Neutrophil (primary cell): ENCODE measurements around the gene PPM1D.
"Not testable (repeated sequence)": the region's sequence is repeated elsewhere in the genome, so short reads cannot be mapped to it uniquely, and the experiment has no call there.

Experiments
- H3K27ac ChIP-seq: fragments of 200-600 bp; sonication (generic); 2 replicates; pipeline ENCODE4 v1.5.1; 2016; ENCODE audit warnings: mild to moderate bottlenecking, moderate library complexity
- H3K27me3 ChIP-seq: fragments of 200-600 bp; sonication (generic); 2 replicates; pipeline ENCODE4 v1.6.0; 2016; ENCODE audit warnings: mild to moderate bottlenecking
- H3K36me3 ChIP-seq: fragments of 200-600 bp; sonication (generic); 2 replicates; pipeline ENCODE4 v1.5.1; 2017
- H3K4me1 ChIP-seq, 2 experiments: fragments of 200-600 bp in 1 of 2; sonication (generic) in 1 of 2; 1 replicate in 1 of 2; 2 replicates in 1 of 2; pipeline versions ENCODE4 v1.5.1 to v1.6.1; 2013 to 2016; ENCODE audit warnings: low read depth in 1 of 2, low read length in 1 of 2, mild to moderate bottlenecking in 1 of 2, moderate library complexity in 1 of 2; ENCODE audit not compliant: control insufficient read depth in 1 of 2, insufficient read depth in 1 of 2
- H3K4me3 ChIP-seq, 2 experiments: fragments of 200-600 bp in 1 of 2; sonication (generic) in 1 of 2; 1 replicate in 1 of 2; 2 replicates in 1 of 2; pipeline ENCODE4 v1.5.1; 2013 to 2016; ENCODE audit warnings: low read depth in 1 of 2, low read length in 1 of 2, mild to moderate bottlenecking in 1 of 2, moderate library complexity in 1 of 2
- H3K9me3 ChIP-seq: fragments of 200-600 bp; sonication (generic); 2 replicates; pipeline ENCODE4 v1.5.1; 2016
- CTCF ChIP-seq: fragments of 200-600 bp; sonication (generic); IDR thresholded peaks from 2 replicates; pipeline ENCODE4 v1.5.1; 2016; ENCODE audit warnings: antibody characterized with exemption

The PPM1D gene

GRCh38 chr17:60585887-60586286 is 14.1 kb upstream of the PPM1D start:
- Histone ChIP-seq H3K27me3 (no peaks in the 10 kb centered on the region), H3K4me3 (no peak overlapping the region), H3K4me1 (no peaks in the 10 kb centered on the region), H3K36me3 (no peaks in the 10 kb centered on the region), H3K27ac (no peak overlapping the region), H3K9me3 (no peaks in the 10 kb centered on the region)
- no peak for TF ChIP-seq CTCF

- no peak for TF ChIP-seq CTCF
- H3K4me3 ChIP-seq: no peak overlapping the region
- H3K4me1 ChIP-seq: no peaks in the 10 kb centered on the region
- no peaks in the 10 kb centered on the region for H3K9me3 ChIP-seq
- no peaks in the 10 kb centered on the region for H3K27me3 ChIP-seq
- H3K36me3 ChIP-seq: no peaks in the 10 kb centered on the region
- no peak overlapping the region for H3K27ac ChIP-seq
Measured at GRCh38 chr17:60586288-60586974, 13.6 kb upstream of the PPM1D start.

- Histone ChIP-seq H3K9me3 (no peaks in the 10 kb centered on the region), H3K27ac (no peak overlapping the region), H3K27me3 (no peaks in the 10 kb centered on the region), H3K36me3 (no peaks in the 10 kb centered on the region), H3K4me1 (no peaks in the 10 kb centered on the region), H3K4me3 (no peak overlapping the region)
- no peak for TF ChIP-seq CTCF
Measured at GRCh38 chr17:60590070-60590469, 9.9 kb upstream of the PPM1D start.

- H3K4me1 ChIP-seq: peaks cover 4 to 5% of the 10 kb centered on the region in 2 experiments
- H3K4me3 ChIP-seq: no peak overlapping the region
- no peaks in the 10 kb centered on the region for H3K36me3 ChIP-seq
- no peaks in the 10 kb centered on the region for H3K27me3 ChIP-seq
- TF ChIP-seq CTCF: no peak
- H3K27ac ChIP-seq: no peak overlapping the region
- no peaks in the 10 kb centered on the region for H3K9me3 ChIP-seq
Measured at GRCh38 chr17:60592750-60593149, 7.2 kb upstream of the PPM1D start.

- not testable (repeated sequence) for H3K9me3 ChIP-seq, H3K36me3 ChIP-seq, H3K27me3 ChIP-seq, H3K4me3 ChIP-seq, H3K27ac ChIP-seq
- H3K4me1 ChIP-seq: peaks cover 11 to 13% of the 10 kb centered on the region in 2 experiments
Measured at GRCh38 chr17:60593441-60594036, 6.5 kb upstream of the PPM1D start.

- H3K27me3 ChIP-seq, H3K4me3 ChIP-seq, H3K9me3 ChIP-seq, H3K36me3 ChIP-seq, H3K27ac ChIP-seq: not testable (repeated sequence)
- peaks cover 18 to 19% of the 10 kb centered on the region in 2 experiments for H3K4me1 ChIP-seq
Measured at GRCh38 chr17:60594170-60594569, 5.8 kb upstream of the PPM1D start.
